Hematopoietic multipotent progenitor cell treated with erythropoietin and hydrocortisone succinate and interleukin-3 and kit ligand, for 15 days (in vitro differentiated cells): ENCODE results near the gene CDCP1.

Source experiments
- DNase-seq: peaks from one replicate; pipeline ENCODE4 v3.0.0-alpha.2; 2015; ENCODE audit warnings: low spot score

The CDCP1 gene

DNA sequence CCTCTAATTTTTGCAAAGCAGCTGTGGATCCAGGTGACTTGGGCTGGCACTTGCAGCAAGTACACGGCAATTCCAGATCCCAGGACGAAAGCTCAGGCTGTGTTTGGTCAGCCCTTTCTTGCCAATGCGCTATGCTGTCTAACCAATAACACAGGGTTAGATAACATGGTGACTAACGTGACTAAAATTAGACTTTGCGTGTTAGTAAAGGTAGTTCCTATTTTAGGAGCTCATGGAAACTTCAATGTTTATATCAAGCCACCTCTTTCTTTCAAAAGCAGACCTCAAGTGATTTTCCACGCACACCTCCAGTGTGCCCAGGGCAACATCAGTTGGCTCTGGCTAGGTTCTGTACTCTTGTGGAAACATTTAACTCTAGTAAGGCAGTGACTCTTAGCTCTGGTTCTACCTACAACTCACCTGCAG is 32.5 kb downstream of the CDCP1 start:
- no peak for DNase-seq

DNA sequence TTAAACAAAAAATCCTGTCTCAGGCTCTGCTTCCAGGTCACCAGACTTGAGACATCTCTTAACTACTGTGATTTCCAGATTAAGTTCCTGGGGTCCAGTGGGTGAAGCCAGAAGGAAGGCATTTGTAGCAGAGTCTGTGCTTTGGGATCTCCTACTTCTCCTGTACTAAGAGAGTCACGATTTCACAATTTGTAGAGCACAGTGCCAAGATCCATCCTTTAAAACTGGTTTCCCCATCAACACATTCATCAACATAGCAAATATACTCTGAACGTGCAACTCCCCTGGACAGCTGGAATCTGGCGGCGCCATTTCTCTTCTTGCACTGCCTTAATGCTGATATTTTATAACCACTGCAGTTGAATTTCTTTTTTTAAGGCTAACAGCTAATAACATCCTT is 33.2 kb downstream of the CDCP1 start:
- DNase-seq, result no peak

DNA sequence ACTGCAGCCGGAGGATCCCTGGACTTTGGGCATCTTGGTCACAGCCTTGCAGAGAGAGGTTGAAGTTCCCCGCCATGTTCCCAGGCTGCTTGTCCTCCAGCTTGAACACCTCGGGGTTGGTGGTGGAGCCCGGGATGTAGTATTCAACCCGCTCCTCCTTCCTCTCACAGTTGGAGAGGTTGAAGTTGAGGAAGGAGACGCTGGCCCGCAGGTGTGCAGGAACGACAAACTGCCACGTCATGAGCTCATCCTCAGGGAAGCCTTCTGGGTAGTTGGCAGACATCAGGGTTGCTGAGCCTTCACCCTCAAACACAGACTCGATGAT is 35.7 kb downstream of the CDCP1 start:
- DNase-seq, result no peak

DNA sequence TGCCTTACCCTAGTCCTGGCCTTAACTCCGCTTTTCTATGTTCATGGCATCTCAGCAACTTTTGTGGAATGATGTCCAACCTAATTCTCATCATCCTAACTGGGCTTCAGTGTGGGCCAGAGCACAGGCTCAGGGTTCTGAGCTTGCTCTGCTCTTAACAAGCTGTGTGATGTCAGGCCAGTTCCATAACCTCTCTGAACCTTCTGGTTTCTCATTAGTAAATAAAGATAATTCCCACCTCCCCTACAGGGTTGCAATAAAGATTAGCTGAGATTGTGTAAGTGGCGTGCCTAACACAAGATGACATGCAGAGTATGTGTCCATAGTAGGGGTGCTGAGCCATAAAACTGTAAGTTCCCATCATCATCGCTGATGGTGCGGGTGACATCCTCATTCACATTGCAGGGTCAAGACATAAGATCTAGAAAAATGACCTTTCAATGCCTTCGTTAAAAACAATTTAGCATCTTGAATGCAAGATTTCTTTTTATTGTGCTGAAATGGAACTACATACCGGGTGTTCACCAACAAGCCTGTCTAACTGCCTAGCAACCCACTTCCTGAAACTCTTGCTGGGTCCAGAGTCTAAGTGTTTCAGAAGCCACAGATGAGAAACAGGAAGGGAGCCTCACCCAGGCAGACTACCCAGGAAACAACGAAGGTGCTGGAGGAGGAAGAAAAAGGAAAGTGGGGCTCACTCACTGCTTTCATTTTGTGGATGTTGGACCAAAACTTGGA is 36.2 kb downstream of the CDCP1 start:
- no peak for DNase-seq

DNA sequence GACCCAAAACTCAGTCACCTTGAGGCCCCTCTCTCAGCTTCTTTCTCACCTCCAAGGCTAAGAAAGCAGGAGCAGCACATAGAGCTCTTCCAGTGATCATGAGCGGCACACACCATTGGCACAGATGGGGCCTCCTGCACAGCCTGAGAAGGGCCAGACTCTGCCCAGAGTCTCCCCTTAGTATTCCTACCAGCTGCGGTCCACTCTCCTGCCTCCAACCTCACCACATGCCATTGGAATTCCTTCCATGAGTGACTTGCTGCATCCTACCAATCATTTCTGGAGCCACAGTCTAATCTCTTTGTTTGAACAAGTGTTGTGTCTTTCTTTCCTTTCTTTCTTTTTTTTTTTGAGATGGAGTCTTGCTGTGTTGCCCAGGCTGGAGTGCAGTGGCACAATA is 39.3 kb downstream of the CDCP1 start:
- DNase-seq, result no peak

DNA sequence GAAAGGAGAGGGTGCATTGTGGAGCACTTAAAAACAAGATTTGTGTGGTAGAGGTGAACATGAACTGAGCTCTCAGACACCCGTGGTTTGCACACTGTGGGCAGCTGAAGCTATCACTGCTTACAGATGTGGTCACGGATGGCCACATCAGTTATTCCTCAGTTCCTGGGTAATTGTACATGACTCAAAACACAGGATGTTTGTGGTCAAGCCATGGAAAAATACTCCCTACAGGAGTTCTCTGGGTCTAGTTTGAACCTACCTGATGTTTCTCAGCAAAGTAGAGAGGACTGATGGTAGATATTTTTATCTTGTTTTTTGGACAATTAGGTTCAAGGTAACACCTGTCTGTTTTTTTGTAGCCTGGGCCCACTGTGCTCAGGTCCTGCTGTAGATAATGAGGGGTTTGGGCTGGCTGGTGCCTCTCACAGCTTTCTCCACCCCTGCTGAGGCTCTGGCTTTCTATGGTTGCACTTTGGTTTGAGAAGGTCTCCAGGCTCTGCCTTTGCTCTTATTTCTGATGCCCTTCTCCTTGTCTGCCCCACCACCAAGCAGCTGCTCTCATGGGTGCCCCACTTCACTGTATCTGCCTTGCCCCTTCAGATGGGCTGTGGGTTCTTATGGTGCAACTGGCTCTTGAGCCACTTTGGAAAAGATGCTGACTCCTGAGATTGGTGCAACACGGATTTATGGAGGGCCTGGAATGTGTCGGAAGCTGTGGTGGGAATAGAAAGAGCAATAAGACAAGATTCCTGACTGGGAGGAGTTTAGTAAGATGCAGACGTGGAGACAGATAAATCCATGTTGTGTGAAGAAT is 40.1 kb downstream of the CDCP1 start:
- DNase-seq, result no peak

DNA sequence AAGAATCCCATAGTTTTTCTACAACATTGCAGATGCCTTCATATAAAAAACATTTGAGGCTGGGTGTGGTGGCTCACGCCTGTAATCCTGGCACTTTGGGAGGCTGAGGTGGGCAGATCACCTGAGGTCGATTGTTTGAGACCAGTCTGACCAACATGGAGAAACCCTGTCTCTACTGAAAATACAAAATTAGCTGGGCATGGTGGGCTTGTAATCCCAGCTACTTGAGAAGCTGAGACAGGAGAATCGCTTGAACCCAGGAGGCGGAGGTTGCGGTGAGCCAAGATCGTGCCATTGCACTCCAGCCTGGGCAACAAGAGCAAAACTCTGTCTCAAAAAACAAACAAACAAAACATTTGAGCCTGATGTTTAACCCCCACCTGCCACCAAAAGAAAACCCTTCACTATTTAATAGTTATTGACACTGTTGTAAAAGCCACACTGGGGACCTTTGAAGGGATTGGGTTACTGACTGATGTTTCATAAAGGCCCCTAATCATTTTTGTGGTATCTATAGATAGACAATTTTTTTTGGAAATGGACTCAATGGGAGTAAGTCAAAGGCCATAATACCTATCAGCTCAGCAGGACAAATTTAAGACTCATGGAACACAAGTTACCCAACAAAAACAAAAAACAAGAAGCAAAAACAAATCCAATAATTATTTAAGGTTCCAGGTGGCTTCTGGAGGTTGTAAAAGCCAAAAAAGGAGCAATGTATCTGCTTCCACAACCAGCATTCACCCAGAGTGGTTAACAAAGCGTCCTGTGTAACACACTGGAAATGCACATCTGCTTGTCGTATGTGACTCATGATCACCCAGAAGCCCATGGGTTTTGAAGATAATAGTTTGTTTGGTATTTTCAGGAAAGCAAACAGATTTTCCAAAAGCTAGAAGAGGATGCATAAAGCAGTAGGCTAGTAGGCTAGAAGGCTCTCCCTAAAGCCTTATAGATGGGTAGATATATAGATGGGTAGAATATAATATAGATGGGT is 41.2 kb downstream of the CDCP1 start:
- no peak for DNase-seq

DNA sequence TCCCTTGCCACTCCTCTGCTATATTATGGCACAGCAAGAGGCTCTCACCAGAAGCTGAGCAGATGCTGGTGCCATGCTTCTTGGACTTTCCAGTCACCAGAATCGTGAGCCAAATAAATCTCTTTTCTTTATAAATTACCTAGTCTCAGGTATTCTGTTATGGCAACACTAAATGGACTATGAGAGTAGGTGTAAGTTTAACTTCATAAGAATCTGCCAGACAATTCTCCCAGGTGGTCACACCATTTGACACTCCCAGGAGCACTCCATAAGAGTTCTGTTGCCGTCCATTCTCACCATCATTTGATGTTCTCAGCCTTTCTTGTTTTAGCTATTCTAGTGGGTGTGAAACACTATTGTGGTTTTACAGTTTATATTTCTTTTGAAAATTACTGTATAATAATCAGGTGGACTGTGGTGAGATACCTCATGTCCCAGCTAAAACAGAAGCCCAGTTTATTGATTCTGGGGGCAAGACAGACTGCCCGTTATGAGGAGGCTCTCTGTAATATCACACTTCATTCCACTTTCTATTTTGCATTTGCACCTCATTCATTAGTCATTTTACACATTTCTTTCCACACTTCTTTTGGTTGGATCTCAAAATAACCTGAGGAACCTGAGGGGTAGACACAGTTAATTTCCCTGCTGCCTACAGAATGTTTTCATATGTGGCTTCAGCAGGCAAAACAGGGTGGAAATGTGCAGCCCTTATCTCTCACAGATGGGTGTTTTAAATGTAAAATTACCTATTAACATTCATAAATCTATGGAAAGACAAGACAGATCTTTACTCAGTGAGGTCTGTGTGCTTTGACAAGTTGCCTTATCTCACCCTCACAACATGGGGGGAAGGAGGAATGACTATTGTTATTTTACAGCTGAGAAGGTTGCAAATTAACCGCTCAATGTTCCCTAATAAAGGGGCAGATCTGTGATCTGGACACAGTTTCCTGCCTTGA is 42.1 kb downstream of the CDCP1 start:
- peak; percentile 7 for DNase-seq

DNA sequence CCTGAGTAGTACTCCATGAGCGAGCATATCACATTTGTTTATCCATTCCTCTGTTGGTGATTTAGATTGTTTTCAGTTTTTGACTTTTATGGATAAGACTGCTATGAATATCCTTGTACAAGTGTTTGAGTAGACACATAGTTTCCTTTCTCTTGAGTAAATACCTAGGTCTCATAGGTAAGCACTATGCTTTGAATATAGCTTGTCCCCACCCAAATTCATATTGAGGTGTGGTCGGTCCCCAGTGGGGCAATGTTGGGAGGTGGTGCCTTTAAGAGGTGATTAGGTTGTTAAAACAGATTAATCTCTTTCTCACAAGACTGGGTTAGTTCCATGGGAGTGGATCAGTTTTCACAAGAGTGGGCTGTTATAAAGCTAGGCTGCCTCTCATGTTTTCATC is 42.8 kb downstream of the CDCP1 start:
- no peak for DNase-seq

DNA sequence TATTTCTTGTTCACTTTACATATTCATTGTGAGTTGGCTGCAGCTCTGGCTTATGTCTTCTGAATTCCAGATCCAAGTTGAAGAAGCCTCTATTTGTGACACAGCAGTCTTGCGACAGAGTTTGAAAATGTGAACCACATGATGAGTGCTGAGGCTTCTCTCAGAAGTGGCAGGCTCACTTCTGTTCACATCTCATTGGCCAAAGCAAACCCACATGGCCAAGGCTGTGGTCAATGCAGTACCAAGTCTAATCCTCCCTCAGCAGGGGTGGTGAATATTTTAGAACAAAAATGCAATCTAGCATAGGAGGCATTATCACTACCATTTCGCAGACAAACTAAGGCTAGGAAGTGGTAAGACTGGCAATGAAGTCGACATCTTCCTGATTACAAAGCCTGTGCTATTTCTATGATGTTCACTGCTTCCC is 45.2 kb downstream of the CDCP1 start:
- no peak for DNase-seq

DNA sequence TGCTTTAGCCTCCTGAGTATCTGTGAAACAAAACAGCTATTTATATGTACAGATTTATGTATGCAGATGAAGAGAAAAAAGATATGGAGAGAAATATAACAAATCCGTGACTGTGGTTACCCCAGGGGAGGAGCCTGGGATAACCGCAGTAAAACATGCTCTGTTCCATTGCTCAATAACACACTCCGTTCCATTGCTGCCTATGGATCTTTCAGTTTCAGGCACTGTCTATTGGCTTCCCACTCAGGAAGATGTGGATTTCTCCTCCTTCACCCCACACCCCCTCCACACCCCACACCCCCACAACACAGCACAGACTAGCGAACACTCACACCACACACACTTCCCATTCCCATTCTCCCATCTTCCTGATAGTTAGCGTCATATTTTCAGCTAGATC is 47.9 kb downstream of the CDCP1 start:
- DNase-seq, result no peak

DNA sequence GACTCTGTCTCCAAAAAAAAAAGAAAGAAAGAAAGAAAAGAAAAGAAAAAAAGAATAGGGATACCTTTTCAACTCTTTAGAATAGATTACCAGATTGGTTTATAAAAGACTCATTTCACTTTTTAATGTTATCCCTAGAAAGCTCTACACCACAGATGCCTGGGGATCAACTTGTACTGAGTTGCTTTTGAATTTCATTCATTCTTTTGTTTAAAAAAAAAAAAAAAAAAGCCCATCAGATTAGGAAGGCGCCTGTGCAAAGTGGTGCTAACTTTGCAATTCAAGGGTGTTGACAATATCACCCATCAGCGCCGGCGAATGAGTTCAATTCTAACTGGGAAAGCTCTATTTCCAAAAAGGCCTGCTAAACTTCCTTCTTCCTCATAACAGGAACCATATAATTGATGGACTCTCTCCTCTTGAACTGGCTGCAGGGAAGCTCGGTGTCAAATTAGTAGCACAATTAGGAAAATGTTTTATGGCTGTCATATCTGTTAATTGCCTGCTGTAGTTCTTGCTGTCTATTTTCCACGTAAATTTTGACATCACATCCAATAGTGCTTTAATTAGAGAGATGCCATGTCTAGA is 48.8 kb downstream of the CDCP1 start:
- DNase-seq, result no peak

DNA sequence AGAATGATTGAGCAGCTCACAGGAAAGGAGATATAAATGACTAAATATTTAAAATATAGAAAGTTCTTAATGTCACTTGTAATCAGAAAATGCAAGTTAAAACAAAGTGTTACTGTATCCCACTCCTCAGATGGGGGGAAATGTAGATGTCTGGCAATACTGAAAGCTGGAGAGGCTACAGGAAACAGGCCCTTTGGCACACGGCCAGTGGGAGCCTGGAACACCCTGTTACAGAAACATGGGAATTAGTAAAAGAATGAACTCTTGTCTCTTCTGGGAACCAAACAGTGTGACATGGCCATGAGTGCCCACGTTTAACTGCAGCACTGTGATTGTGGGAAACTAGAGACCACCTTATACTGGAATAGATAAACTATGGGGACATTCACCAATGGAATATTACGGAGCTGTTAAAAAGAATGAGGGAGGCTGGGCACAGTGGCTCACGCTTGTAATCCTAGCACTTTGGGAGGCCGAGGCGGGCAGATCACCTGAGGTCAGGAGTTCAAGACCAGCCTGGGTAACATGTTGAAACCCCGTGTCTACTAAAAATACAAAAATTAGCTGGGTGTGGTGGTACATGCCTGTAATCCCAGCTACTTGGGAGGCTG is 50.2 kb downstream of the CDCP1 start:
- no peak for DNase-seq

DNA sequence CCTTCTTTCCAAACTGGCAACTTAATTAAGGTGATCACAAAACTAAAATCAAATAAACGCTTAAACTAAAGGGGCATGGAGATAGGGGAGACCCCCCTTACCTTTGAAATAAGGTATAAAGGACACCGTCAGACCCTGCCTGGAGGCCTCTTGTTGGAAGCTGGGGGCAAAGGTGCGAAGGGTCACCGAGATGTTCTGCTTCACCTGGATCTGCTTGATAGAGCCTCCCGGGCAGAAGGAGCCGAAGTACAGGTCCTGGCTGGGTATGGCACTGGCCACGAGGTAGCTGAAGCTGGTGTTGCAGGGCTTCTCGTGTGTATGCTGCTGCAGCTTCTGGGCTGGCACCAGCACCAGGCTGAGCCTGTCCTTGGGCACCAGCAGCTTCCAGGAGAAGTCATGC is 53.0 kb downstream of the CDCP1 start:
- DNase-seq, result no peak

DNA sequence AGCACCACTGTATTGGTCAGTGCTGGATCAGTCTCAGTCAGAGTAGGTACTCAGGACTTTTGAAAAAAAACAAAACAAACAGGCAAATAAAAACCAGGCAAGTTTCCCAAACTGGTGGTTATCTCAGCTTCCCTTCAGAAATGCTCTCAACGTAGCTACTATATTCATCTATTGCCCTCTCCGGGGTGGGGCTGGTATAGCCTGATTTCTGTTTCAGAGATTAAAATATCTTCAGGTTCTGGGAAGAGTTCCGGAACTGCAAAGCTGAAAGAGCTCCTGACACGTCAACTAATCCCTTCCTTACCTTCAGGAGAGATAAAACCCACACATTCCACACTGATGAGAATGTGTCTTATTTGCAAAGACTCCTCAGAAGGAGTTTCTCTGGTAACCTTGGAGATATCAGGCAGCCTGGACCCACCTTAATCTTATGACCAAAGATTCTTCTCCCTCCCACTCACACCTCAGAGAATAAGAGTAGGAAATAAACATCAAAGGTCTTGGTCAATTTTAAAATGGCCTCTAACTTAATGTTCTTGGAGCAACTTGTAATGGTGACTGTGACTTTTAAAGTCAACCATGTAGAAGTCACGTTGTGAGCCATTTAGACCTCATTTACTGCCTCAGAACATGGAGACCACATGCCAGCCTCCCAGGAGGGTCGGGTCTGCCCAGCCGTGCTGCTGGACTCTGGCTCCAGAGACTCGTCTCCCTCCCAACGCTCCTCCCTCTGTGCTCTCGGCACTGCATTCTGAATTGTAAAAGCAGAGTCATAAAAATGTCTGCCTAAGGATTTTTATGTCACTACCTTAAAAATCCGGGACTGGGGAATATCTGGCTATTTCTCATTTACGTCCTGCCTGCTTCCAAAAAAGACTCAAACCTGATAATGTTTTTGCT is 53.8 kb downstream of the CDCP1 start:
- no peak for DNase-seq

DNA sequence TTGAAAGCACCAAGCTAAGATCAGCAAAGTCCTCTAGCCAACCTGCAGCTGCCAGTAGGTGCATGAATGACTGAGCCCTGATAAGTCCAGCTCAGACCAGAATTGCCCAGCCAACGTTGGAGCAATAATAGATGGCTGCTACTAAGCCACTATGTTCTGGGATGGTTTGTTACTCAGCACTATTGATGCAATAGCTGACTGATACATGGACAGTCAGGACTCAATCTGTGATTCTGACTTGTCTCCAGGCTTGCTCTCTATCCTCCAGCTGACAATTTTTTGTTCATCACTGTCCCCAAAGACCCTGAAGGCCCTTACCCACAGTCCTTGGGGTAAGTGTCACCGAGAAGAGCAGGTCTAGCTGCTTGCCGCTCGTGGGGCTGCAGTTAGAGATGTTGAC is 55.3 kb downstream of the CDCP1 start:
- DNase-seq, result no peak

DNA sequence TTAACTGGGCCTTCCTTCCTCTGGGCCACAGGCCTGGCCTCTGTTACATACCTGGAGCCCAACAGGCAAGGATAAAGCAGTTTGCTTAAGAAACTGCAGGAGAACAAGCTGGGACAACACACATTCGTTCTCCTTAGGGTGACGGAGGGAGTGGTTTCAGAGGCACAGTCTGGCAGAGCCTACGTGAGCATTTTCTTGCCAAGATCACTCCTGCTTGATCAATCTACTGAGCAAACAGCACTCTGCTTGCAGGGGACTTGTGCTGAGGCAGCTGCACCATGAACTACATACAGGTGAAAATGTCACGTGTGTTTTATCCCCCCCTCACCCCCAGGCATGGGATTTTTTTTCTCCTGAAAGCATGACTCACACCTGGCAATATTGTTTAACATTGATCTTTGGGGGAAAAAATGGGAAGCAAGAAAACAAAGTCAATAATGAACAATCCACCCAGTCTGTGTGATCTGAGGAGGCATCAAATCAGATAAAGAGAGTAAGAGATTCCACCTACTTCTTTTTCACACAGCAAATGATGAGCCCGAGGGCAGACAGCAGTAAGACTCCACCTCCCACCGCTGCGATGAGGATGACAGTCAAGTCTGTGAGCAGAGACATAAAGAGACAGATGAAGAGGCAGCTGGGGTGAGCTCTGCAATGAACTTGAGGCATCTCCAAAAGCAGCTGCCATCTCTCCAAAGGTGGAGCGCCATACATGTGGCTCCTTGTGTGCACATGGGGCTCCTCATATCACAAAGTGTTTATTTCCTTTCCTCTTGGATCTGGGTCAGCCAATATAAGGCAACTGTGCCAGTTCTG is 57.4 kb downstream of the CDCP1 start:
- DNase-seq, result no peak

DNA sequence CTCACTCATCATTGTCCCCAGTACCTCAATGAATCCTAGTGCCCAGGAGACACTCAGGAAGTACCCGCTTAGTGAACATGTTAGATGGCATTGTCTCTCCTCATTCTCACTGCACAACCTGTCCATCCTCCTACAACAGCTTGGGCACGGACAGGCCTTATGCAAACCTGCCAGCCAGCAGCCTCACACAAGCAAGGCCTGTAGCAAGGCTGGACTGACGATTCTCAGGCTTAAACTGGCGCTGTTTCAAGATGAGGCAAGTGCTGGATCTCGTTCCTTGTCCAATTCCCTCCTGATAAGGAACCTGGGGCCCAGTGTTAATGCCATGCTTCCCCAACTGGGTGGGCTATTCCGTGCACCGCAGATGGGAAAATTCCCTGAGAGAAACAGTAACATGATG is 59.0 kb downstream of the CDCP1 start:
- no peak for DNase-seq
